ENCODE data around the gene MAN2C1.
"Not testable (repeated sequence)": the region's sequence is repeated elsewhere in the genome, so short reads cannot be mapped to it uniquely, and the experiment has no call there.

MAN2C1 gene

GRCh38 chr15:75367913-75368688, at the start of gene MAN2C1:
MAN2C1 (minus strand) TSS chr15:75368607; CDS start chr15:75368583, 24 bp downstream.
- in situ Hi-C loops (cut with MboI; ENCODE audit: low sequenced_read_pairs): no loop called here

GRCh38 chr15:75416584-75416983, 48.2 kb upstream of the MAN2C1 start:
- in situ Hi-C loops (cut with MboI; ENCODE audit: low sequenced_read_pairs): no loop called here

DNA sequence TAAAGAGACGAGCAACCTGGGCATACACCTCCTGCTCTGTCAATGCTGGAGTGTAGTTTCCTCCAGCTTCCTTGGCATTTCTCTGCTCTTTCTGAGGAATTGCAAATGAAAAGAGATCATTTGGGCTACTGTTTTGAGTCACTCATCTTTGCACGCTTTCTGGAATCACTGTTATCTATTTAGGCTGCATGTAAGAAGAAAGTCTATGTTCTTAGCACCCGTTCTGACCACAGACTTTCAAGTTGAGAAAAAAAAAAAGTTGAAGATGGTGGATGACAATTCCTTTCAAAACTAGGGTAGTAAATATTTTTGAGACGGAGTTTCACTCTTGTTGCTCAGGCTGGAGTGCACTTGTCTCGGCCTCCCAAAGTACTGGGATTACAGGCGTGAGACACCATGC, 41.8 kb upstream of the MAN2C1 start:
- in situ Hi-C loops (cut with MboI; ENCODE audit: low sequenced_read_pairs): no loop called here

DNA sequence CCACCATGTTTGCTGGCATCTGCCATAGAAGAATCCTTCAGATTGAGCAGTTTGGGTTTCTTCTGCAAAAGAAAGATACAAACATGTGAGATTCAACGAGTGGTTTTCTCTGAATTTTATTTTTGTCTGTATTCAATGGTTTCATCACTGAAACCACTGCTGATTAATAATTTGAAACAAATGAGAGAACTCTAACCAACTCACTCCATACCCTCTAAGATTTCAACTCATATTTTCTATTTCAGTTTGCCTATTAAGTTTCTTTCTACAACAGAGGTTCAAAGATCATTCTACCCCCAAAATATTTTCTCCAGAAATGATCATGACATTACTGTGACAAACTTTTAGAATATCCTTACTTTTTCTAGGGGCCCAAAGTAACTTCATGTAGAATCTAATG, 38.7 kb upstream of the MAN2C1 start:
- in situ Hi-C loops (cut with MboI; ENCODE audit: low sequenced_read_pairs): no loop called here

GRCh38 chr15:75403892-75404291, 35.5 kb upstream of the MAN2C1 start:
- in situ Hi-C loops (cut with MboI; ENCODE audit: low sequenced_read_pairs): no loop called here

- in situ Hi-C loops (cut with MboI; ENCODE audit: low sequenced_read_pairs): no loop called here
These were observed 29.1 kb upstream of the MAN2C1 start for GRCh38 chr15:75397494-75397893.

- in situ Hi-C loops (cut with MboI; ENCODE audit: low sequenced_read_pairs): no loop called here
These were observed 21.5 kb upstream of the MAN2C1 start for GRCh38 chr15:75389791-75390382.

DNA sequence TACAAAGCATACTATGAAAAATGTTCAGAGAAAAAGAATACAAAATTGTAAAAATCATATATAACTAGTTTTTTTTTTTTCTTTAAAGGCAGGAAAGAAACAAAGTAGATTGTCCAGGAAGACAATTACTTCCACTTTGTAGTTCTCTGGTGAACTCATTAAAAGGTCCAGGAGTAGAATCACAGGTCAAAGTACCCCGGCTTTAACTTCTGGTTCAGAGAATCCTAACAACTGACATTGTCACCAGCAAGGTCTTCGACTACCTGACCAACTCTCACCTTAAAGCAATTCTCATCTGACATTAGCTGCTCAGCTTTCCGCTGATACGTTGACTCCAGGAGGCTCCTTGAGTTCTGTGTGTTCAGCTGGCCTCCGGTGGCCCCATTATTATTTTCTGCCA, 15.6 kb upstream of the MAN2C1 start:
- in situ Hi-C loops (cut with MboI; ENCODE audit: low sequenced_read_pairs): not testable (repeated sequence)

DNA sequence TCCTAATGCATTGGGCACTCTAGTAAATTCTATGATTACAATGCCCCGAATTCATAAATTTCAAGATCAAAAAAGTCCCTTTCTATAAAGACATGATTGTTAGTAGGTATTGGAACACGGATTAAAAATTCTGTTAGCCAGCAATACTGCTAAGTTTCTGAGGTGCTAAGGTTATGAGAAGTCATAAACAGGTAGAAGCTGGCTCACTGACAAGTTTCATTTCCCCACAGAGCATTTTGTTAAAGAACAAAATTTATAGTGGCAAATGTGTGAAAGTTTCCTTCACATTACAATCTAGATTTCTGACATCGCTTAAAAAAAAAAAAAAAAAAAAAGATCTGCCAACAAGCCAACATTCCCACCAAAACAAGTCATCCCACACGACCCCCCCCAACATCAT, 12.4 kb upstream of the MAN2C1 start:
- in situ Hi-C loops (cut with MboI; ENCODE audit: low sequenced_read_pairs): no loop called here

- in situ Hi-C loops (cut with MboI; ENCODE audit: low sequenced_read_pairs): no loop called here
These were observed 3.7 kb upstream of the MAN2C1 start for GRCh38 chr15:75371901-75372688.

DNA sequence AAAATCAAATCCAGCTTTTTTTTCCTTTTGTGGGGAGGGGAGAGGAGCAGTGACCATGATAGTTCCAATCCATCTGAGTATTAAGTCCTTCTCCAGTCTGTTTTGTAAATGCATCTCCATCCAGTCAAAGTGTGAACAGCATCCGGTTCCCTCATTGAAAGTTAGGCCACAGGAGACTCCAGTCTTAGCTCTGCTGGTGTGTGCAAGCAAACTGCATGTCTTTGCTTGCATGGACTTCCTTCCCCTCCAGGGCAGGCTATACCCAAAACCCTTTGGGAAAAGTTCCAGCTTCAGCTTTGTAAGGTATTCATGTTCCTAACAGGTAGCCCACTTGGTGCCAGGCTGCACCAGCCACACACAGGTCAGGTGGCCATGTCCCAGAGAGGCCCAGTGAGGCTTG, 3.1 kb upstream of the MAN2C1 start:
- in situ Hi-C loops (cut with MboI; ENCODE audit: low sequenced_read_pairs): no loop called here

DNA sequence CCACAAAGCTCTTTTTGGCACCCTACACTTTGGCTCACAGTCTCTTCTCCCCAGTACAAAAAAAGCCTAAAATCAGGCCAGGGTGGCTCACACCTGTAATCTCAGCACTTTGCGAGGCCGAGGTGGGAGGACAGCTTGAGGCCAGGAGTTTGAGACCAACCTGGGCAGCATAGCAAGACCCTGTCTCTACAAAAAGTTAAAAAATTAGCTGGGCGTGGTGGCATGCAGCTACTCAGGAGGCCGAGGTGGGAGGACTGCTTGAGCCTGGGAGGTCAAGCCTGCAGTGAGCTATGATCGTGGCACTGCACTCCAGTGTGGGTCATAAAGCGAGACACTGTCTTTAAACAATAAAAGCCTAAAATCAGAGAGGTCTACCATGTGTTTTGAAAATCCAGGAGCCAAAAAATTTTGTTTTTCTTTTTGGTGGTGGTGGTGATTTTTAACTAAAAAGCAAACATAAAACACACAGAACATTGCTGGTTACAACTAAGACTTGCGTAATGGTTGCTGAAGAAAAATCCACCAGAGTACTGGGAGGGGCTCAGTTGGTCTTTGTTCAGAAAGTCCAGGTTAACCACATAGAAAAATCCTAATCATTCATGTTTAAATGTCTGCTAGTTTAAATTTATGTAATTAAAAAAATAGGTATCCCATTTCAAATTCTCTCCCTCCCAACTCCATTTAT, 1.6 kb upstream of the MAN2C1 start:
- in situ Hi-C loops (cut with MboI; ENCODE audit: low sequenced_read_pairs): no loop called here

DNA sequence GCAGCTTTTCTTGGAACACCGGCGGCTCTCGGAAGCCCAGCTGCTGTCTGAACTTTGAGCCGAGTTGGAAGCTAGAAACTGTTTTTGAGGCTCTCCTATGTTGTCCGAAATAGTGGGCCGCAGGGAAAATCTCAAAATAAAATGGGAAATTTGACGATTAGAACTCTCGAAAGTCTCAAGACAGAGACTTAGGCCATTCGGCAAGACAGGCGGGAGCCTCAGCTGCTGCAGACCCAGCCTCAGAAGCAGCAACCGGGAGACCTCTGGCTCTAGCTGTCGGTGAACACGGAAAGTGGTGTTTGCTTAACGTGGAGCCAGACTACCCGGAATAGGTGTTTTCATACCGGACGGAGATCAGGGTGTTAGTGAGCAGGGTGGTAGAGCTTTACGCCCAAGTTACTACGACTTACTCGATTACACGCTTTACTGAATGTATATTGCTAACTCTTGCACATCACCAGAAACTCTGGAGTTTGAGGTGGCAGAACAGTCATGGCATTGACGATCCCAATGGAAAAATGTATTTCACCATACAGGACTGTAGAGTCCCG, 357 bp upstream of the MAN2C1 start:
- in situ Hi-C loops (cut with MboI; ENCODE audit: low sequenced_read_pairs): no loop called here

GRCh38 chr15:75367406-75367912, 948 bp downstream of the MAN2C1 start:
- in situ Hi-C loops (cut with MboI; ENCODE audit: low sequenced_read_pairs): no loop called here

DNA sequence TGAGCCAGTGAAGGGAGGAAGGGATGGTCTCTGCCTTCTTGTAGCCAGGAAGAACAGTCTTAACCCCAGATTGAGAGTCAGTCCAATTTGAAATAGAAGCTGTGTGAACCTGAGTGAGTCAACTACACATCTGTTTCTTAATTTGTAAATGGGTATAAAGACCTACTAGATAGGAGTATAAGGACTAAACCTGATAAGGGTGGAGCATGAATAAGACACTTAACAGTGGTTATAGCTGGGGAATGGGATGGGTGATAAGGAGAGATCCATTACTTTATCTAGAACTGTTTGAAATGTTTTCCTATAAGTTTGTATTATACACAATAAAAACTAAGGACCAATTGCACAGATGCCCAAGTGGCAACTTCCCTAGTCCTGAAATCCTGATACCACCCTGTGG, 1.4 kb downstream of the MAN2C1 start:
- in situ Hi-C loops (cut with MboI; ENCODE audit: low sequenced_read_pairs): no loop called here

GRCh38 chr15:75366163-75366562, 2.2 kb downstream of the MAN2C1 start:
- in situ Hi-C loops (cut with MboI; ENCODE audit: low sequenced_read_pairs): no loop called here

DNA sequence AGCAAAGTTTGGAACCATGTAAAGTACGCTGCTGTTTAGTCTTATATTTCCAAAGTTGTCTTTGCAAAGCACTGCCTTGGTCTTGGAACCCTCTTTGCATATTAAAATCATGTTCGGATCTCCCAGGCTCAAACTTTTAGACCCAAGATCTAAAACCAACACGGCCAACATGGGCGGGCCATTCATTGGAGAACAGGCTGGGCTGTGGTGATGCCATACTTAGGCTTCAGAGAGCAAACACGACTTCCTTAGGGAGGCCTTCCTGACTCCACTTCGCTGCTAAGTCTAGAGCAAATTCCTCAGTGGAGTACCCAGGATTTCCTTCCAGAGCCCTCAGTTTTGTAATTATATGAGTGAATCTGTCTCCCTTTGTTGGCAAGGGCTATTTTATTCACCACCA, 3.5 kb downstream of the MAN2C1 start:
- in situ Hi-C loops (cut with MboI; ENCODE audit: low sequenced_read_pairs): no loop called here

- in situ Hi-C loops (cut with MboI; ENCODE audit: low sequenced_read_pairs): no loop called here
These were observed 4.6 kb downstream of the MAN2C1 start for GRCh38 chr15:75363786-75364185.

- in situ Hi-C loops (cut with MboI; ENCODE audit: low sequenced_read_pairs): no loop called here
These were observed 5.7 kb downstream of the MAN2C1 start for GRCh38 chr15:75362642-75363249.

- in situ Hi-C loops (cut with MboI; ENCODE audit: low sequenced_read_pairs): no loop called here
These were observed 6.3 kb downstream of the MAN2C1 start for GRCh38 chr15:75361989-75362641.

Data from HL-60/S4 treated with retinoic acid at 250 ng/mL for 4 days and 3 days (cell line).